GM23338 (cell line): Measurements from ENCODE around the gene CCL23. TPM values are rescaled to one million over a fixed set of nuclear protein-coding genes. Genes with fewer than 3 reads are reported as not detected.
"Not testable (repeated sequence)": the region's sequence is repeated elsewhere in the genome, so short reads cannot be mapped to it uniquely, and the experiment has no call there.

Experiments used
- ATAC-seq: fragments of 200-7000 bp; cut with Tn5 transposase; 3 replicates; pipeline ENCODE4 v1.9.1; 2020
- DNase-seq: peaks from one replicate; pipeline ENCODE4 v3.0.0-alpha.2; 2015; ENCODE audit warnings: low spot score
- H2AFZ ChIP-seq: fragments of 200-600 bp; sonication (generic); 2 replicates; pipeline ENCODE4 v1.8.0; 2016; ENCODE audit warnings: antibody characterized with exemption, mild to moderate bottlenecking, moderate library complexity
- H3F3A ChIP-seq: fragments of 200-600 bp; sonication (generic); replicated peaks from 2 replicates; pipeline ENCODE4 v1.8.0; 2017; ENCODE audit warnings: antibody characterized with exemption, mixed run types, low read depth
- H3K27ac ChIP-seq: fragments of 200-600 bp; sonication (generic); 2 replicates; pipeline ENCODE4 v1.6.1; 2016; ENCODE audit warnings: low read depth
- H3K27me3 ChIP-seq: fragments of 200-600 bp; sonication (generic); 2 replicates; pipeline ENCODE4 v1.8.0; 2016; ENCODE audit warnings: mild to moderate bottlenecking, mixed run types, moderate library complexity; ENCODE audit not compliant: insufficient read depth
- H3K36me3 ChIP-seq: fragments of 200-600 bp; sonication (generic); 2 replicates; pipeline ENCODE4 v1.8.0; 2016; ENCODE audit warnings: mild to moderate bottlenecking; ENCODE audit not compliant: insufficient read depth
- H3K4me1 ChIP-seq: fragments of 200-600 bp; sonication (generic); 2 replicates; pipeline ENCODE4 v1.8.0; 2016; ENCODE audit warnings: mild to moderate bottlenecking, moderate library complexity; ENCODE audit not compliant: insufficient read depth
- H3K4me2 ChIP-seq: fragments of 200-600 bp; sonication (generic); 2 replicates; pipeline ENCODE4 v1.7.1; 2017; ENCODE audit warnings: mixed run types
- H3K4me3 ChIP-seq: fragments of 200-600 bp; sonication (generic); 2 replicates; pipeline ENCODE4 v1.6.1; 2016; ENCODE audit warnings: mixed run types
- H3K79me2 ChIP-seq: fragments of 200-600 bp; sonication (generic); replicated peaks from 2 replicates; pipeline ENCODE4 v1.8.0; 2017; ENCODE audit warnings: mild to moderate bottlenecking; ENCODE audit not compliant: insufficient read depth
- H3K9me2 ChIP-seq: fragments of 200-600 bp; sonication (generic); 2 replicates; pipeline ENCODE4 v1.8.0; 2017; ENCODE audit not compliant: insufficient read depth
- H4K20me1 ChIP-seq: fragments of 200-600 bp; sonication (generic); replicated peaks from 2 replicates; pipeline ENCODE4 v1.8.0; 2017; ENCODE audit warnings: mild to moderate bottlenecking; ENCODE audit not compliant: insufficient read depth
- H3K27ac Mint-ChIP-seq: 2 replicates; pipeline ENCODE4 v1.8.0; 2020; ENCODE audit warnings: inconsistent platforms, mild to moderate bottlenecking, moderate library complexity, mixed read lengths
- H3K27me3 Mint-ChIP-seq: 3 replicates; pipeline ENCODE4 v1.8.0; 2022; ENCODE audit warnings: low read depth, mild to moderate bottlenecking, moderate library complexity, mixed read lengths, inconsistent platforms; ENCODE audit not compliant: insufficient read depth, poor library complexity
- H3K36me3 Mint-ChIP-seq: 3 replicates; pipeline ENCODE4 v1.8.0; 2021; ENCODE audit warnings: low read depth, mild to moderate bottlenecking, inconsistent platforms, moderate library complexity, mixed read lengths
- H3K4me1 Mint-ChIP-seq: 3 replicates; pipeline ENCODE4 v1.8.0; 2020; ENCODE audit warnings: mild to moderate bottlenecking, inconsistent platforms, mixed read lengths
- H3K4me3 Mint-ChIP-seq: 3 replicates; pipeline ENCODE4 v1.8.0; 2021; ENCODE audit warnings: moderate library complexity, mild to moderate bottlenecking, inconsistent platforms, mixed read lengths
- H3K9me3 Mint-ChIP-seq: 3 replicates; pipeline ENCODE4 v1.8.0; 2020; ENCODE audit warnings: moderate library complexity, mild to moderate bottlenecking, inconsistent platforms, mixed read lengths
- CREB1 ChIP-seq: fragments of 250-450 bp; sonication (Bioruptor Pico); IDR thresholded peaks from 2 replicates; pipeline ENCODE4 v1.5.0; 2020; ENCODE audit warnings: low read depth, mild to moderate bottlenecking, moderate library complexity
- ETS1 ChIP-seq: IDR thresholded peaks from 2 replicates; pipeline ENCODE4 v1.6.1; 2016; ENCODE audit warnings: antibody characterized with exemption
- EZH2 ChIP-seq: fragments of 200-600 bp; sonication (generic); IDR thresholded peaks from one replicate; pipeline ENCODE4 v1.8.0; 2017; ENCODE audit warnings: antibody characterized with exemption, mild to moderate bottlenecking, low read depth; ENCODE audit not compliant: unreplicated experiment
- EZH2phosphoT487 ChIP-seq: fragments of 200-600 bp; sonication (generic); IDR thresholded peaks from one replicate; pipeline ENCODE4 v1.8.1; 2018; ENCODE audit warnings: antibody characterized with exemption; ENCODE audit not compliant: unreplicated experiment
- JUNB ChIP-seq: IDR thresholded peaks from one replicate; pipeline ENCODE4 v1.6.1; 2016; ENCODE audit warnings: antibody characterized with exemption; ENCODE audit not compliant: unreplicated experiment
- REST ChIP-seq: IDR thresholded peaks from one replicate; pipeline ENCODE4 v1.6.1; 2018; ENCODE audit warnings: antibody characterized with exemption; ENCODE audit not compliant: unreplicated experiment
- STAT1 ChIP-seq: IDR thresholded peaks from one replicate; pipeline ENCODE4 v1.6.1; 2016; ENCODE audit warnings: antibody characterized with exemption; ENCODE audit not compliant: unreplicated experiment
- ZNF114 ChIP-seq: fragments of 250-450 bp; sonication (Bioruptor Pico); IDR thresholded peaks from 2 replicates; pipeline ENCODE4 v1.5.0; 2020; ENCODE audit warnings: mild to moderate bottlenecking, moderate library complexity
- polyA plus RNA-seq: library from polyadenylated mRNA; unstranded; fragments of >200 nt; fragmentation: Nextera tagmentation; extraction: Ambion mirVana; gene quantifications from 2 replicates; pipeline ENCODE4 v1.2.1, GENCODE V29; 2016
- total RNA-seq: library from RNA; depleted of rRNA; stranded (reverse); fragments of >200 nt; shearing (Covaris generic); gene quantifications from 2 replicates; pipeline ENCODE4 v1.2.3, GENCODE V29; 2014
- TF ChIP-seq, protein P1 (sequence below), 2 experiments: fragments of 200-600 bp in 1 of 2; sonication (generic) in 1 of 2; conservative IDR thresholded peaks; 2 replicates each; pipeline versions ENCODE4 v1.5.1 to v1.6.1; 2016 to 2017; ENCODE audit warnings: antibody characterized with exemption in 2 of 2, low read depth in 2 of 2, mild to moderate bottlenecking in 2 of 2, moderate library complexity in 1 of 2

Gene CCL23
- total and polyA plus RNA-seq, 2 experiments from 2014 or later, result not detected

GRCh38 chr17:35998018-35998545 is 19.7 kb downstream of the CCL23 start (continued):
- no peak for TF ChIP-seq REST
- no peak for TF ChIP-seq EZH2
- TF ChIP-seq STAT1, result no peak
- no peak for TF ChIP-seq ZNF114 (CRISPR knock-in tag)

GRCh38 chr17:35995346-35995745 is 22.4 kb downstream of the CCL23 start:
- not testable (repeated sequence) for H3K4me3 Mint-ChIP-seq, H3K27ac ChIP-seq, H3K36me3 ChIP-seq, H3K27me3 Mint-ChIP-seq, DNase-seq, ATAC-seq, H2AFZ ChIP-seq, H3K9me2 ChIP-seq, H3K4me1 Mint-ChIP-seq, H3K36me3 Mint-ChIP-seq, H3K27ac Mint-ChIP-seq, H3F3A ChIP-seq, H3K79me2 ChIP-seq, H3K4me3 ChIP-seq, H3K27me3 ChIP-seq, H3K4me2 ChIP-seq, H3K9me3 Mint-ChIP-seq, H3K4me1 ChIP-seq, H4K20me1 ChIP-seq

GRCh38 chr17:35991075-35991474 is 26.7 kb downstream of the CCL23 start:
- Histone ChIP-seq H3F3A (no peaks in the 10 kb centered on the region), H3K79me2 (no peaks in the 10 kb centered on the region), H3K27ac (no peak overlapping the region), H3K9me2 (no peaks in the 10 kb centered on the region), H3K27me3 (no peaks in the 10 kb centered on the region), H3K36me3 (no peaks in the 10 kb centered on the region), H2AFZ (no peak overlapping the region), H3K4me1 (no peaks in the 10 kb centered on the region), H4K20me1 (no peaks in the 10 kb centered on the region), H3K4me2 (no peak overlapping the region), H3K4me3 (no peak overlapping the region)
- peaks cover 2% of the 10 kb centered on the region; the same call in 1 of the 3 replicates for H3K9me3 Mint-ChIP-seq
- ATAC-seq (no peak), DNase-seq (no peak)
- H3K4me1 Mint-ChIP-seq, result no peaks in the 10 kb centered on the region
- no peaks in the 10 kb centered on the region for H3K36me3 Mint-ChIP-seq
- no peak overlapping the region for H3K27ac Mint-ChIP-seq
- H3K4me3 Mint-ChIP-seq, result no peak overlapping the region
- H3K27me3 Mint-ChIP-seq, result no peaks in the 10 kb centered on the region
- no peak for TF ChIP-seq JUNB
- no peak for TF ChIP-seq ETS1
- TF ChIP-seq CREB1 (CRISPR knock-in tag), result no peak
- TF ChIP-seq EZH2phosphoT487, result no peak
- TF ChIP-seq, protein P1, sequence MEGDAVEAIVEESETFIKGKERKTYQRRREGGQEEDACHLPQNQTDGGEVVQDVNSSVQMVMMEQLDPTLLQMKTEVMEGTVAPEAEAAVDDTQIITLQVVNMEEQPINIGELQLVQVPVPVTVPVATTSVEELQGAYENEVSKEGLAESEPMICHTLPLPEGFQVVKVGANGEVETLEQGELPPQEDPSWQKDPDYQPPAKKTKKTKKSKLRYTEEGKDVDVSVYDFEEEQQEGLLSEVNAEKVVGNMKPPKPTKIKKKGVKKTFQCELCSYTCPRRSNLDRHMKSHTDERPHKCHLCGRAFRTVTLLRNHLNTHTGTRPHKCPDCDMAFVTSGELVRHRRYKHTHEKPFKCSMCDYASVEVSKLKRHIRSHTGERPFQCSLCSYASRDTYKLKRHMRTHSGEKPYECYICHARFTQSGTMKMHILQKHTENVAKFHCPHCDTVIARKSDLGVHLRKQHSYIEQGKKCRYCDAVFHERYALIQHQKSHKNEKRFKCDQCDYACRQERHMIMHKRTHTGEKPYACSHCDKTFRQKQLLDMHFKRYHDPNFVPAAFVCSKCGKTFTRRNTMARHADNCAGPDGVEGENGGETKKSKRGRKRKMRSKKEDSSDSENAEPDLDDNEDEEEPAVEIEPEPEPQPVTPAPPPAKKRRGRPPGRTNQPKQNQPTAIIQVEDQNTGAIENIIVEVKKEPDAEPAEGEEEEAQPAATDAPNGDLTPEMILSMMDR (conservative IDR thresholded peaks at IDR 0.05; ENCODE audit: low read depth in 2 of 2), result no peak
- TF ChIP-seq EZH2, result no peak
